ENCODE measurements around the gene PRPS2.

The PRPS2 gene

DNA sequence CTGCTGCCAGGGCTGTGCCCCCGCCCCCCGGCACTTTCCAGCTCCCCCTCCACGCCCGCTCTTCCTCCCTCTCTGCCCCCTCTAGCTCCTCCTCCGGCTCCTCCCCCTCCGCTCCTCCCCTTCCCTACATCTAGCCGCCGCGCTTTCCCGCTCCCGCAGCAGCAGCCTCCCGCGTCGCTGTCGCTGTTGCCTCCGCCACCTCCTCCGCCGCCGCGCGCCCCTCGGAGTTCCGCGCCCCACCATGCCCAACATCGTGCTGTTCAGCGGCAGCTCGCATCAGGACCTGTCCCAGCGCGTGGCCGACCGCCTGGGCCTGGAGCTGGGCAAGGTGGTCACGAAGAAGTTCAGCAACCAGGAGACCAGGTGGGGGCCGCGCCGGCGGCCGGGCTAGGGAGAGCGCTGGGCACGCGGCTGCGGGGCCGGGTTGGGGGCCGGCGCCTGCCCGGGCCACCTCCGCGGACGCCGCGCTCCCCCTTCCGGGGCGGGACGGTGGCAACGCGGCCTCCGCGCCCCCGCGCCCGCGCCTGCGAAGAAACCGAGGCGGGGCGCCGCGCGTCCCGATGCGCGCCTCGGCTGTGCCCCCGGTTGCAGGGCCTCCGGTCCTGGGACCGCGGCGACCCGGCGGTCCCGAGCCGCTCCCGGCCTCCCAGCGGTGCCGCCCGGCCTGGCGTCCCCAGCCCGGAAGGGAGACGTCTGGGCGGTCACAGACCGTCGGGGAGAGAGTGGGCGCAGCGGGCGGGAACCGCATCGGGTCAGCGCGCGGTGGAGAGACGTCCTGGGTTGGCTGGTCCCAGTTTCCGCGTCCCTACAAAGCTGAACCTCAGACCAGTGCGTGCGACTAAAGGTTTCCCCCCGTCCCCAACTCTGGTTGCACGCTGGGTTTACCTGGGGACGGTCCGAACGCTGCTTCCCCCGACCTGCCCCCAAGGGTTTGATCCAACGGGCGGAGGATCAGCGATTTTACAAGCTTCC is at the start of gene PRPS2:
Gene PRPS2, plus strand, starts transcription at position 156 of the 972 bp plus-strand sequence. Its CDS starts 86 bp downstream, at position 242.
- peak within 1 kb of the TSS; percentile 82 for H3K4me3 ChIP-seq (ENCODE audit: low read length)
- no peak for TF ChIP-seq ZNF274 (IDR thresholded peaks at IDR 0.05; ENCODE audit: low read depth, low read length)

DNA sequence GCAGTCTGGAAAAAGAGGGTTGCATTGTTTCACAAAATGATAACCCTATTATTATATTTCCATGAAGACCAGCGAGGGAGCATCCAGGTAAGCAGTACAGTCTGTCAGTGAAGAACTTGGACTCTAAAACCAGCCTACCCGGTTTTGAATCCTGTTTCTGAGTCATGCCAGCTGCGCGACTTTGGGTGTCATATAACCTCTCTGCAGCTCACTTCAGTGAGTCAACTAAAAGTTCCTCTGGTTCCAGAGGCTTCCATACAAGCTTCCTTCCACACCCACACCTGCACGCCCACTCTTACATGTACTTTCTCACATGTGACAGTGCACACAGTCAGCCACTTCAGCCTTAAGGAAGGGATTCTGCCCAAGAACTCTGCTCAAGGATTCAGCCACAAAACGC is 49.8 kb upstream of the PRPS2 start:
- TF ChIP-seq ZNF274 (IDR thresholded peaks at IDR 0.05; ENCODE audit: low read depth, low read length): no peak

GRCh38 chrX:12747433-12747832 is 43.8 kb upstream of the PRPS2 start:
- no peak for TF ChIP-seq ZNF274 (IDR thresholded peaks at IDR 0.05; ENCODE audit: low read depth, low read length)
- H3K4me3 ChIP-seq (ENCODE audit: low read length): no peak overlapping the region

More for the DNA sequence above, 49.8 kb upstream of the PRPS2 start:
- no peak overlapping the region for H3K4me3 ChIP-seq (ENCODE audit: low read length)

DNA sequence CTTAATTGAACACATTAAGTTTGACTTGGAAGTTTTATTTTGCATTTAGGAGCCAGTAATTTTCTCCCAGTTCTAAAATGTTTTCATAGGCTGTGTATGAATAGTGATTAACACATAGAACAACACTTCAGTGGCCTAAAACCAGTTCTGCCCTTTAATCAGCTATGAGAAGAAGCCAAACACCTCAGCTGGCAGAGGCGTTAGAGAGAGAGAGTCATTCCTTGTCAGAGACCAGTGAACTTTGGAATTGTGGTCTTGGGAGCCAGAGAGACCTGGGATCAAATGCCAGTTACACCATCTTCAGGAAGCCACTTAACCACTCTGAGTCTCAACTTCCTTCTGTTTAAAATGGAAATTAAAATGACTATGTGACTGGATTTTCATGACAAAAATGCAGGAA is 39.3 kb upstream of the PRPS2 start:
- no peak overlapping the region for H3K4me3 ChIP-seq (ENCODE audit: low read length)
- TF ChIP-seq ZNF274 (IDR thresholded peaks at IDR 0.05; ENCODE audit: low read depth, low read length): no peak

DNA sequence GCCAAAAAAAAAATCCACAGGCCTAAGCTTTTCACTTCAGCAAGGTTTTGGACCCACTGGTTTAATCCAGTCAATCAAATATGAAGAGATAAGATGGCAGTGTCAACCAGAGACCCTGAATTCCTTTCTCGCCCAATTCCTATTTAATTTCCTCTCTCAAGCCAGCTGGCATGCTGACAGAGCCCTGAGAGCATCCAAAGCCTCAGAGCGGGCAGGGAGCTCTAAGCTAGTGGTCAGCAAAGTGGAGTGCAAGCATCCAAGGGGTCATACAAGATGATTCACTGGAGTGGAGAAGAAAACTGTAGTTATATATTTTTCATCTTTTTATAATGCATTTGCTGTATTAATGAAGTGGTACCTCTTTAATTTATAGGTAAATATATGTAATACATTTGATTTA is 37.8 kb upstream of the PRPS2 start:
- H3K4me3 ChIP-seq (ENCODE audit: low read length): no peak overlapping the region
- no peak for TF ChIP-seq ZNF274 (IDR thresholded peaks at IDR 0.05; ENCODE audit: low read depth, low read length)

DNA sequence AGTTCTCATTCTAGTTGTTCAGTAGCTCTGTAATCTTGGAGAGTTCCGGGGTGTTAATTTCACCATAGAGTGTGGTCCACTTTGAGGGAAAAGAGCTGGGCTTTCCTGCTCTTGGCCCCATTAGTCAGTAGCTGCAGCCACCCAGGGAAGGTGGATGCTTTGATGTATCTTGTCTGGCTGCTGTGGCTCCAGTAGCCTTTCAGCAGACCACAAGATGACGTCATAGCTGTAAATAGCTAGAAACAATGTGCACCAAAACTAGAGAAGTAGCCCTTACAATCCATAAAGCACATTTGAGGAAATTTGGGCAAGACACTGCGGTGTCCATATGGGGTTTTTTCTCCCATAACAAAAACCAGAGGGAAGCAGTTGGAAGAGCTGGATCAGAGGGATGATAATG is 32.9 kb upstream of the PRPS2 start:
- TF ChIP-seq ZNF274 (IDR thresholded peaks at IDR 0.05; ENCODE audit: low read depth, low read length): no peak
- no peak overlapping the region for H3K4me3 ChIP-seq (ENCODE audit: low read length)

DNA sequence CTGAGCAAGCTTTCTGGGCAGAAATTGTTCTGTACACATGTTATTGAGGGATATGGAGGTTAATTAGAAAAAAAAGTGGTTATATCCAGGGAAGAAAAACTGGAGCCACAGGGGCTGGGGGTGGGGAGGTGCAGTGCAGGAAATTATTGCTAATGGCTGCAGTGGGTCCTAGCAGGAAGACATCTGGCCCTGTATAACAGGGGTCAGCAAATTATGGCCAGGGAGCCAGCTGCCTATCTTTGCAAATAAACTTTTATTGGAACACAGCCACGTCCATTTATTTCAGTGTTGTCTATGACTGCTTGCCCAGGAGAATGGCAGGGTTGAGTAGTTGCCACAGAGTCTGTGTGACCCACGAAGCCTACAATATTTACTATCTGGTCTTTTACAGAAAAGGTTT is 23.4 kb upstream of the PRPS2 start:
- TF ChIP-seq ZNF274 (IDR thresholded peaks at IDR 0.05; ENCODE audit: low read depth, low read length): no peak
- no peak overlapping the region for H3K4me3 ChIP-seq (ENCODE audit: low read length)

- no peak for TF ChIP-seq ZNF274 (IDR thresholded peaks at IDR 0.05; ENCODE audit: low read depth, low read length)
- no peak overlapping the region for H3K4me3 ChIP-seq (ENCODE audit: low read length)
Observed at GRCh38 chrX:12768491-12768890, 22.7 kb upstream of the PRPS2 start.

DNA sequence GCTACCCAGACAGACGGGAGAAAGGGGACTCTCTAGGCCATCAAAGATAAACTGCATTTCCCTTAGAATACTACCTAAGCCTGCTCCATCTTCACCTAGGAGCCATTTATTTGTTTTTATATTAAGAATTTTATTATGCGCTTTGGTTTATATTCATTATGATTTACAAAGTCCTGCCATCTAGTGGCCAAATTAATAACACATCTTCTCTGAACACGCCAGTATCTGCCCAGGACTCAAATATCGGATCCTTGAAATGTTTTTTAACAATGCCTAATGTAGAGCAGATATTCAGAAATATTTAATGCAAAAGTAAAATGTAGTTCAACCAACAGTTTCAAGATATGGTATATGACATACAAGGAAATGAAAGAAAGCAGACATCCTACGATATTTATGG is 20.8 kb upstream of the PRPS2 start:
- no peak for TF ChIP-seq ZNF274 (IDR thresholded peaks at IDR 0.05; ENCODE audit: low read depth, low read length)
- no peak overlapping the region for H3K4me3 ChIP-seq (ENCODE audit: low read length)

DNA sequence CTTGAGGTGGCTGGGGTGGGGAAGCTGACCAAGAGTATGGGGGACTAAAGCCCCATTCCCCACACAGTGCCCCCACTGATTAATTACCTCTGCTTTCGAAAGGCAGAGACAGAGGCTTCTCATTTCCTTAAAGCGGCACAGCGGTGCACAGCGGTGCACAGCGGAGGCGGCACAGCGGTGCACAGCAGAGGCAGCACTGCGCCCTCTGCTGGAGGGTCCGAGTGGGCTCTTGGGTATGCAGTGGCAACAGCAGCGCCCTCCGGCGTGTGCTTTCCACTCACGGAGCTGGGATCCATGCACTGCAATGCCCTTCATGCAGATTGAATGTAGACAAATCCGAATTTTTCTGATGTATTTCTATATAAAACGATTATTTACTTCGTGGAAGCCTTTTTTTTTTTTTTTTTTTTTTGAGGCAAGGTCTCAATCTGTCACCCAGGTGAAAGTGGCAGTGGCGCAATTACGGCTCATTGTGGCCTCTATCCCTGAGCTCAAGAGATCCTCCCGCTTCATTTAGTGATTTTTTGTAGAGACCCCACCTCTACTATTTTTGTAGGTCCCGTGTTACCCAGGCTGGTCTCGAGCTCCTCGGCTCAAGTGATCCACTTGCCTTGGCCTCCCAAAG is 19.7 kb upstream of the PRPS2 start:
- no peak overlapping the region for H3K4me3 ChIP-seq (ENCODE audit: low read length)
- TF ChIP-seq ZNF274 (IDR thresholded peaks at IDR 0.05; ENCODE audit: low read depth, low read length): no peak

DNA sequence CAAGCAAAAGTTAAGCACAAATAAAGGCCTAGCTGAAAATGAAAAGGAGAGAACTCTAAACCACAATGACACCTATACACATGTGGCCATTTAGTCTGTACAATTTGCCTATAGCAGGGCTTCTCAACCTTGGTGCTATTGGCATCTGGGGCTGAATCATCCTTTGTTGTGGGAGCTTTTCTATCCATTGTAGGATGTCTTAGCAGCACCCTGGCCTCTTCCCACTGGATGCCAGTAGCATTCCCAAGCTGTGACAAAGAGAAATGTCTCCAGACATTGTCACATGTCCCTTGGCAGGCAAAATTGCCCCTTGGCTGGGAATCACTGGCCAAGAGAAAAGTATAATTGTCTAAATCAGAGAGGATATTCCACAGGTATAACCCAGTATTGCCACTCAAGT is 13.5 kb upstream of the PRPS2 start:
- TF ChIP-seq ZNF274 (IDR thresholded peaks at IDR 0.05; ENCODE audit: low read depth, low read length): no peak
- no peak overlapping the region for H3K4me3 ChIP-seq (ENCODE audit: low read length)

- H3K4me3 ChIP-seq (ENCODE audit: low read length): no peak overlapping the region
- TF ChIP-seq ZNF274 (IDR thresholded peaks at IDR 0.05; ENCODE audit: low read depth, low read length): no peak
Observed at GRCh38 chrX:12779534-12779933, 11.7 kb upstream of the PRPS2 start.

GRCh38 chrX:12788645-12789044 is 2.6 kb upstream of the PRPS2 start:
- no peak for TF ChIP-seq ZNF274 (IDR thresholded peaks at IDR 0.05; ENCODE audit: low read depth, low read length)

DNA sequence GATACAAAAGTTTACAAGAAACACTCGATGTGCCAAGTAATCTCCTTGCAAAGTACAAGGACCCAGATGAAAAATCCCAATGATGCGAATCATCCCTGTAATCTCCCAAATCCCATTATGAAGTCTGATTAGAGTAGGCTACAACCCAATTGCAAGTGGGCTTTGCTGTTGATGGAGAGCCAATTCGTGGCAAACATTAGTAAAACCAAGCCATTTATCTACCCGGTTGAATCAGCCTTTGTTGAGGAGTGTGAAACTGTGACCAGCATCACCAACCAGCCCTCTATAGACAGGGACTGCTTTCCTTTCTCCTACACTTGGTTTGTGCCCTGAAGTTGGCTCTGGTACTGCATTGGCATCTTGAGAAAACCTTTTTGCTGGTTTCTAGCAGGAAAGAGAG is 1.2 kb upstream of the PRPS2 start:
- H3K4me3 ChIP-seq (ENCODE audit: low read length): no peak overlapping the region
- no peak for TF ChIP-seq ZNF274 (IDR thresholded peaks at IDR 0.05; ENCODE audit: low read depth, low read length)

More at GRCh38 chrX:12788645-12789044, 2.6 kb upstream of the PRPS2 start:
- H3K4me3 ChIP-seq (ENCODE audit: low read length): no peak overlapping the region

- TF ChIP-seq ZNF274 (IDR thresholded peaks at IDR 0.05; ENCODE audit: low read depth, low read length): no peak
- H3K4me3 ChIP-seq (ENCODE audit: low read length): peak overlapping the region; percentile 82; the same call in 1 of the 2 replicates
Observed at GRCh38 chrX:12790885-12791256, 341 bp upstream of the PRPS2 start.
